WTC11 (cell line): ENCODE results near the gene NUDT22. TPM values are rescaled to one million over a fixed set of nuclear protein-coding genes. Genes with fewer than 3 reads are reported as not detected.

ENCODE experiments used
- ATAC-seq: fragments of 200-7000 bp; cut with Tn5 transposase; 2 replicates; pipeline ENCODE4 v1.10.0; 2021; ENCODE audit warnings: mild to moderate bottlenecking, moderate library complexity
- CTCF ChIA-PET: fragments of 300-600 bp; sonication (Branson Sonifier 250); formaldehyde crosslinking; loops from one replicate; lab custom pipeline; 2021; ENCODE audit warnings: antibody characterized with exemption; lab: Charles Lee
- POLR2A ChIA-PET: fragments of 350-600 bp; sonication (Branson Sonifier 250); formaldehyde crosslinking; loops from one replicate; lab custom pipeline; 2021; ENCODE audit warnings: antibody characterized with exemption; lab: Charles Lee
- DNase-seq: peaks from one replicate; pipeline ENCODE4 v3.0.0; 2021; ENCODE audit warnings: low spot score
- H3K27ac Mint-ChIP-seq: 2 replicates; pipeline ENCODE4 v1.8.0; 2021; ENCODE audit warnings: mixed read lengths
- H3K27me3 Mint-ChIP-seq: 2 replicates; pipeline ENCODE4 v1.8.0; 2021; ENCODE audit warnings: low read depth, mild to moderate bottlenecking, moderate library complexity, mixed read lengths
- H3K36me3 Mint-ChIP-seq: 2 replicates; pipeline ENCODE4 v1.8.0; 2021; ENCODE audit warnings: mixed read lengths
- H3K4me1 Mint-ChIP-seq: 2 replicates; pipeline ENCODE4 v1.8.0; 2022; ENCODE audit warnings: mixed read lengths
- H3K4me3 Mint-ChIP-seq: 2 replicates; pipeline ENCODE4 v1.8.0; 2021; ENCODE audit warnings: mild to moderate bottlenecking, moderate library complexity, mixed read lengths
- H3K9me3 Mint-ChIP-seq: 2 replicates; pipeline ENCODE4 v1.8.0; 2021; ENCODE audit warnings: mixed read lengths
- EMX1 ChIP-seq: fragments of 250-450 bp; sonication (Bioruptor Pico); IDR thresholded peaks from 2 replicates; pipeline ENCODE4 v1.8.0; 2021; ENCODE audit warnings: mild to moderate bottlenecking
- ESRRA ChIP-seq: sonication (generic); formaldehyde crosslinking; IDR thresholded peaks from 2 replicates; pipeline ENCODE4 v1.8.1; 2022; ENCODE audit warnings: mild to moderate bottlenecking, missing genetic modification reagents, borderline replicate concordance
- FOXP1 ChIP-seq: sonication (generic); formaldehyde crosslinking; IDR thresholded peaks from 2 replicates; pipeline ENCODE4 v1.8.0; 2022; ENCODE audit warnings: missing genetic modification reagents, mild to moderate bottlenecking, moderate library complexity, borderline replicate concordance
- GTF2I ChIP-seq: fragments of 250-450 bp; sonication (Bioruptor Pico); conservative IDR thresholded peaks from 2 replicates; pipeline ENCODE4 v1.4.0; 2021; ENCODE audit warnings: mild to moderate bottlenecking
- JAZF1 ChIP-seq: fragments of 250-450 bp; sonication (Bioruptor Pico); IDR thresholded peaks from 2 replicates; pipeline ENCODE4 v1.9.0; 2021; ENCODE audit warnings: moderate library complexity, mild to moderate bottlenecking, inconsistent platforms
- MXD4 ChIP-seq: fragments of 250-450 bp; sonication (Bioruptor Pico); IDR thresholded peaks from 2 replicates; pipeline ENCODE4 v1.8.0; 2021; ENCODE audit warnings: mild to moderate bottlenecking, moderate library complexity, borderline replicate concordance
- NFATC4 ChIP-seq: fragments of 250-450 bp; sonication (Bioruptor Pico); IDR thresholded peaks from 2 replicates; pipeline ENCODE4 v1.9.0; 2021; ENCODE audit warnings: mild to moderate bottlenecking
- NFE2L1 ChIP-seq: sonication (generic); formaldehyde crosslinking; IDR thresholded peaks from 2 replicates; pipeline ENCODE4 v1.8.1; 2023; ENCODE audit warnings: missing genetic modification reagents
- SP1 ChIP-seq: sonication (generic); formaldehyde crosslinking; conservative IDR thresholded peaks from 2 replicates; pipeline ENCODE4 v1.8.1; 2022; ENCODE audit warnings: missing genetic modification reagents
- TCF7 ChIP-seq: sonication (generic); formaldehyde crosslinking; IDR thresholded peaks from 2 replicates; pipeline ENCODE4 v1.8.0; 2022; ENCODE audit warnings: mild to moderate bottlenecking, low read depth, missing genetic modification reagents, moderate library complexity
- ZNF121 ChIP-seq: sonication (generic); formaldehyde crosslinking; IDR thresholded peaks from 2 replicates; pipeline ENCODE4 v1.8.0; 2023; ENCODE audit warnings: missing genetic modification reagents
- ZNF219 ChIP-seq: sonication (generic); formaldehyde crosslinking; IDR thresholded peaks from 2 replicates; pipeline ENCODE4 v1.8.0; 2023; ENCODE audit warnings: missing genetic modification reagents, mild to moderate bottlenecking, borderline replicate concordance
- ZNF416 ChIP-seq: fragments of 250-450 bp; sonication (Bioruptor Pico); IDR thresholded peaks from 2 replicates; pipeline ENCODE4 v1.9.0; 2021; ENCODE audit warnings: mild to moderate bottlenecking, inconsistent platforms
- ZNF423 ChIP-seq: fragments of 250-450 bp; sonication (Bioruptor Pico); IDR thresholded peaks from 2 replicates; pipeline ENCODE4 v2.1.2; 2022; ENCODE audit warnings: mild to moderate bottlenecking, moderate library complexity
- total RNA-seq: library from RNA; stranded (reverse); gene quantifications from 3 replicates; pipeline ENCODE4 v1.2.3, GENCODE V29; 2021
- TF ChIP-seq, protein P1 (sequence below): fragments of 250-450 bp; sonication (Bioruptor Pico); IDR thresholded peaks from 2 replicates; pipeline ENCODE4 v1.9.0; 2021; ENCODE audit warnings: moderate library complexity, mild to moderate bottlenecking, inconsistent platforms, borderline replicate concordance
- TF ChIP-seq, protein P2 (sequence below): sonication (generic); formaldehyde crosslinking; IDR thresholded peaks from 2 replicates; pipeline ENCODE4 v1.8.1; 2023; ENCODE audit warnings: mild to moderate bottlenecking, missing genetic modification reagents, borderline replicate concordance
- TF ChIP-seq, protein P3 (sequence below): sonication (generic); formaldehyde crosslinking; IDR thresholded peaks from 2 replicates; pipeline ENCODE4 v1.8.0; 2022; ENCODE audit warnings: mild to moderate bottlenecking, missing genetic modification reagents
- TF ChIP-seq, protein P4 (sequence below): sonication (generic); formaldehyde crosslinking; conservative IDR thresholded peaks from 2 replicates; pipeline ENCODE4 v1.8.1; 2023; ENCODE audit warnings: mild to moderate bottlenecking, low read depth, missing genetic modification reagents, moderate library complexity
- TF ChIP-seq, protein P5 (sequence below): sonication (generic); formaldehyde crosslinking; IDR thresholded peaks from 2 replicates; pipeline ENCODE4 v1.8.1; 2022; ENCODE audit warnings: low read depth, missing genetic modification reagents, borderline replicate concordance

The NUDT22 gene
- total RNA-seq, 1 experiment from 2014 or later, result 64.4 TPM

DNA sequence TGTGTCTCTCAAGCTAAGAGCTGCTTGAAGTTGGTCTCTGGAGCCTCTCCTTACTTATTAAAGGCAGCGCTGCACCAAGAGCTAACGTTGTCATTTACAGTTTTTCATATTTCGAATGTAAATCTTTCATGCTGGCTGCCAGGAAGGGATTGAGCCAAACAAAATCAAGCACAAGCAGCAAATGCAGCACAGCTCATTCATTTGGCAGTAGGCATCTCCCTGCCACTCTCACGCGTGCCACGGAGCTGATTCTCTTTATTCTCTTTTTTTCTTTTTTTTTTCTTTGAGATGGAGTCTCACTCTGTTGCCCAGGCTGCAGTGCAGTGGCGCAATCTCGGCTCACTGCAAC lies 6.9 kb downstream of the NUDT22 start:
- DNase-seq (no peak), ATAC-seq (no peak)
- POLR2A ChIA-PET, result interaction anchor here (1.5 kb wide), 1 partner anchor 71 kb away, joined by 3 read pairs; no protein-coding TSS in a partner anchor
- CTCF ChIA-PET, result interaction anchor here (0.7 to 5.4 kb wide), 3 partner anchors 18 to 38 kb away, joined by 3 to 35 read pairs (median 12); partner anchors contain the start of gene PLCB3
- H3K36me3 Mint-ChIP-seq, result peaks cover 3% of the 10 kb centered on the region; the same call in 1 of the 2 replicates
- no peaks in the 10 kb centered on the region for H3K9me3 Mint-ChIP-seq
- no peak for TF ChIP-seq ZNF219 (CRISPR knock-in tag)
- TF ChIP-seq, protein P1, sequence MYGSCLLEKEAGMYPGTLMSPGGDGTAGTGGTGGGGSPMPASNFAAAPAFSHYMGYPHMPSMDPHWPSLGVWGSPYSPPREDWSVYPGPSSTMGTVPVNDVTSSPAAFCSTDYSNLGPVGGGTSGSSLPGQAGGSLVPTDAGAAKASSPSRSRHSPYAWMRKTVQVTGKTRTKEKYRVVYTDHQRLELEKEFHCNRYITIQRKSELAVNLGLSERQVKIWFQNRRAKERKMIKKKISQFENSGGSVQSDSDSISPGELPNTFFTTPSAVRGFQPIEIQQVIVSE (CRISPR knock-in tag), result no peak
- no peak for TF ChIP-seq MXD4 (CRISPR knock-in tag)
- TF ChIP-seq, protein P2, sequence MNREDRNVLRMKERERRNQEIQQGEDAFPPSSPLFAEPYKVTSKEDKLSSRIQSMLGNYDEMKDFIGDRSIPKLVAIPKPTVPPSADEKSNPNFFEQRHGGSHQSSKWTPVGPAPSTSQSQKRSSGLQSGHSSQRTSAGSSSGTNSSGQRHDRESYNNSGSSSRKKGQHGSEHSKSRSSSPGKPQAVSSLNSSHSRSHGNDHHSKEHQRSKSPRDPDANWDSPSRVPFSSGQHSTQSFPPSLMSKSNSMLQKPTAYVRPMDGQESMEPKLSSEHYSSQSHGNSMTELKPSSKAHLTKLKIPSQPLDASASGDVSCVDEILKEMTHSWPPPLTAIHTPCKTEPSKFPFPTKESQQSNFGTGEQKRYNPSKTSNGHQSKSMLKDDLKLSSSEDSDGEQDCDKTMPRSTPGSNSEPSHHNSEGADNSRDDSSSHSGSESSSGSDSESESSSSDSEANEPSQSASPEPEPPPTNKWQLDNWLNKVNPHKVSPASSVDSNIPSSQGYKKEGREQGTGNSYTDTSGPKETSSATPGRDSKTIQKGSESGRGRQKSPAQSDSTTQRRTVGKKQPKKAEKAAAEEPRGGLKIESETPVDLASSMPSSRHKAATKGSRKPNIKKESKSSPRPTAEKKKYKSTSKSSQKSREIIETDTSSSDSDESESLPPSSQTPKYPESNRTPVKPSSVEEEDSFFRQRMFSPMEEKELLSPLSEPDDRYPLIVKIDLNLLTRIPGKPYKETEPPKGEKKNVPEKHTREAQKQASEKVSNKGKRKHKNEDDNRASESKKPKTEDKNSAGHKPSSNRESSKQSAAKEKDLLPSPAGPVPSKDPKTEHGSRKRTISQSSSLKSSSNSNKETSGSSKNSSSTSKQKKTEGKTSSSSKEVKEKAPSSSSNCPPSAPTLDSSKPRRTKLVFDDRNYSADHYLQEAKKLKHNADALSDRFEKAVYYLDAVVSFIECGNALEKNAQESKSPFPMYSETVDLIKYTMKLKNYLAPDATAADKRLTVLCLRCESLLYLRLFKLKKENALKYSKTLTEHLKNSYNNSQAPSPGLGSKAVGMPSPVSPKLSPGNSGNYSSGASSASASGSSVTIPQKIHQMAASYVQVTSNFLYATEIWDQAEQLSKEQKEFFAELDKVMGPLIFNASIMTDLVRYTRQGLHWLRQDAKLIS (CRISPR knock-in tag), result no peak
- TF ChIP-seq, protein P3, sequence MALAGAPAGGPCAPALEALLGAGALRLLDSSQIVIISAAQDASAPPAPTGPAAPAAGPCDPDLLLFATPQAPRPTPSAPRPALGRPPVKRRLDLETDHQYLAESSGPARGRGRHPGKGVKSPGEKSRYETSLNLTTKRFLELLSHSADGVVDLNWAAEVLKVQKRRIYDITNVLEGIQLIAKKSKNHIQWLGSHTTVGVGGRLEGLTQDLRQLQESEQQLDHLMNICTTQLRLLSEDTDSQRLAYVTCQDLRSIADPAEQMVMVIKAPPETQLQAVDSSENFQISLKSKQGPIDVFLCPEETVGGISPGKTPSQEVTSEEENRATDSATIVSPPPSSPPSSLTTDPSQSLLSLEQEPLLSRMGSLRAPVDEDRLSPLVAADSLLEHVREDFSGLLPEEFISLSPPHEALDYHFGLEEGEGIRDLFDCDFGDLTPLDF (CRISPR knock-in tag), result no peak
- TF ChIP-seq, protein P4, sequence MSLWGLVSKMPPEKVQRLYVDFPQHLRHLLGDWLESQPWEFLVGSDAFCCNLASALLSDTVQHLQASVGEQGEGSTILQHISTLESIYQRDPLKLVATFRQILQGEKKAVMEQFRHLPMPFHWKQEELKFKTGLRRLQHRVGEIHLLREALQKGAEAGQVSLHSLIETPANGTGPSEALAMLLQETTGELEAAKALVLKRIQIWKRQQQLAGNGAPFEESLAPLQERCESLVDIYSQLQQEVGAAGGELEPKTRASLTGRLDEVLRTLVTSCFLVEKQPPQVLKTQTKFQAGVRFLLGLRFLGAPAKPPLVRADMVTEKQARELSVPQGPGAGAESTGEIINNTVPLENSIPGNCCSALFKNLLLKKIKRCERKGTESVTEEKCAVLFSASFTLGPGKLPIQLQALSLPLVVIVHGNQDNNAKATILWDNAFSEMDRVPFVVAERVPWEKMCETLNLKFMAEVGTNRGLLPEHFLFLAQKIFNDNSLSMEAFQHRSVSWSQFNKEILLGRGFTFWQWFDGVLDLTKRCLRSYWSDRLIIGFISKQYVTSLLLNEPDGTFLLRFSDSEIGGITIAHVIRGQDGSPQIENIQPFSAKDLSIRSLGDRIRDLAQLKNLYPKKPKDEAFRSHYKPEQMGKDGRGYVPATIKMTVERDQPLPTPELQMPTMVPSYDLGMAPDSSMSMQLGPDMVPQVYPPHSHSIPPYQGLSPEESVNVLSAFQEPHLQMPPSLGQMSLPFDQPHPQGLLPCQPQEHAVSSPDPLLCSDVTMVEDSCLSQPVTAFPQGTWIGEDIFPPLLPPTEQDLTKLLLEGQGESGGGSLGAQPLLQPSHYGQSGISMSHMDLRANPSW (CRISPR knock-in tag), result no peak
- TF ChIP-seq, protein P5, sequence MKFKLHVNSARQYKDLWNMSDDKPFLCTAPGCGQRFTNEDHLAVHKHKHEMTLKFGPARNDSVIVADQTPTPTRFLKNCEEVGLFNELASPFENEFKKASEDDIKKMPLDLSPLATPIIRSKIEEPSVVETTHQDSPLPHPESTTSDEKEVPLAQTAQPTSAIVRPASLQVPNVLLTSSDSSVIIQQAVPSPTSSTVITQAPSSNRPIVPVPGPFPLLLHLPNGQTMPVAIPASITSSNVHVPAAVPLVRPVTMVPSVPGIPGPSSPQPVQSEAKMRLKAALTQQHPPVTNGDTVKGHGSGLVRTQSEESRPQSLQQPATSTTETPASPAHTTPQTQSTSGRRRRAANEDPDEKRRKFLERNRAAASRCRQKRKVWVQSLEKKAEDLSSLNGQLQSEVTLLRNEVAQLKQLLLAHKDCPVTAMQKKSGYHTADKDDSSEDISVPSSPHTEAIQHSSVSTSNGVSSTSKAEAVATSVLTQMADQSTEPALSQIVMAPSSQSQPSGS (CRISPR knock-in tag), result no peak
- TF ChIP-seq ZNF121 (CRISPR knock-in tag), result no peak
- TF ChIP-seq FOXP1 (CRISPR knock-in tag), result no peak
- no peak for TF ChIP-seq EMX1 (CRISPR knock-in tag)
- TF ChIP-seq GTF2I, result no peak
- no peak for TF ChIP-seq JAZF1 (CRISPR knock-in tag)
- peaks cover 30% of the 10 kb centered on the region for H3K4me1 Mint-ChIP-seq
- peaks cover 16% of the 10 kb centered on the region for H3K27me3 Mint-ChIP-seq
- no peak overlapping the region for H3K27ac Mint-ChIP-seq
- peak overlapping the region; percentile 70; the same call in 1 of the 2 replicates for H3K4me3 Mint-ChIP-seq

DNA sequence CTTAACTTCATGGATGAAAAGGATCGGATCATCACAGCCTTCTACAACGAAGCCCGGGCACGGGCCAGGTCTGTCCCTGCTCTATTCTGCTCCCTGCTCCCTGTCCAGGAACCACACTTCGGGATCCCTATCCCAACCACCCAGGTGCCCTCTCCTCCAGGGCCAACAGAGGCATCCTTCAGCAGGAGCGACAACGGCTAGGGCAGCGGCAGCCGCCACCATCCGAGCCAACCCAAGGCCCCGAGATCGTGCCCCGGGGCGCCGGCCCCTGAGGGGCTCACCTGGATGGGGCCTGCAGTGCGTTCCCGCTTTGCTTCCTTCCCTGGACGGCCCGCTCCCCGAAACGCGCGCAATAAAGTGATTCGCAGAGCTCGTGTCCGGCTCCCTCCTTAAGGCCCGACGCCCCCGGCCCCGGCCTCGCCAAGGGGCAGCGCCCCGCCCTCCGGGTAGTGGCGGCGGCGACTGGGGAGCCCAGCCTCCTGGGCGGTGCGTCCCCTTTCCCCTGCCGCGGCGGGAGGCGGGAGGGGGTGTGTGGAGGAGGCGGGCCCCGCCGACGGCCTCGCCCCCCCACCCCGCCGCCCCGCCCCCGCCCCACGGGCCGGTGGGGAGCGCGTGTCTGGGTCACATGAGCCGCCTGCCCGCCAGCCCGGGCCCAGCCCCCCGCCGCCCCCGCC lies 8.0 kb downstream of the NUDT22 start, which contains the start of gene VEGFB:
Gene VEGFB (plus strand): TSS at position 672 of the 674 bp plus-strand sequence. CDS start 250 bp downstream, outside the sequence.
- Mint-ChIP-seq H3K4me3 (peak within 1 kb of the TSS; percentile 85), H3K27me3 (peaks cover 16% of the 10 kb centered on the region), H3K36me3 (peaks cover 6% of the 10 kb centered on the region; the same call in 1 of the 2 replicates), H3K9me3 (no peaks in the 10 kb centered on the region), H3K27ac (peak within 1 kb of the TSS; percentile 15; the same call in 1 of the 2 replicates), H3K4me1 (peaks cover 30% of the 10 kb centered on the region)
- peak; percentile 61 for DNase-seq
- ChIA-PET CTCF (interaction anchor here (1.0 to 5.4 kb wide), 5 partner anchors 16 to 123 kb away, joined by 3 to 35 read pairs (median 3); partner anchors contain the start of gene PLCB3), POLR2A (no interaction called here)
- TF ChIP-seq NFATC4 (CRISPR knock-in tag), result no peak
- no peak for TF ChIP-seq NFE2L1 (CRISPR knock-in tag)
- 0 out of 2 replicates have a peak, but pooled peaks have one; percentile 39 for TF ChIP-seq SP1 (CRISPR knock-in tag)
- TF ChIP-seq ESRRA (CRISPR knock-in tag), result 0 out of 2 replicates have a peak, but pooled peaks have one; percentile 31
- peak; percentile 30; the same call in 1 of the 2 replicates for TF ChIP-seq ZNF416
- peak; percentile 46 for TF ChIP-seq ZNF423 (CRISPR knock-in tag)
- TF ChIP-seq TCF7 (CRISPR knock-in tag), result no peak
- TF ChIP-seq GTF2I, result no peak
- peak; percentile 64; the same call in 1 of the 2 replicates for TF ChIP-seq ZNF121 (CRISPR knock-in tag)
- peak; percentile 17; the same call in 1 of the 2 replicates for ATAC-seq
